Right lobe of liver (tissue), 4 donors: ENCODE measurements around the gene STAC2.

Experiments
- POLR2A ChIP-seq: fragments of 450-650 bp; IDR thresholded peaks from one replicate; pipeline ENCODE4 v1.6.1; 2017; ENCODE audit warnings: antibody characterized with exemption, mild to moderate bottlenecking
- TF ChIP-seq, protein P1 (sequence below), 4 donors: fragments of 200-600 bp in 3 of 4; fragments of 450-650 bp in 1 of 4; IDR thresholded peaks; one replicate each; pipeline versions ENCODE4 v1.5.1 to v1.8.0; 2016 to 2022; ENCODE audit warnings: antibody characterized with exemption in 4 of 4, mild to moderate bottlenecking in 2 of 4
- donor health status: DM: no; HTN: no; CAD: no.
- donor health status: DM: no; HTN: no; CAD: no.
- donor health status: DM: no; HTN: yes; CAD: no.

DNA sequence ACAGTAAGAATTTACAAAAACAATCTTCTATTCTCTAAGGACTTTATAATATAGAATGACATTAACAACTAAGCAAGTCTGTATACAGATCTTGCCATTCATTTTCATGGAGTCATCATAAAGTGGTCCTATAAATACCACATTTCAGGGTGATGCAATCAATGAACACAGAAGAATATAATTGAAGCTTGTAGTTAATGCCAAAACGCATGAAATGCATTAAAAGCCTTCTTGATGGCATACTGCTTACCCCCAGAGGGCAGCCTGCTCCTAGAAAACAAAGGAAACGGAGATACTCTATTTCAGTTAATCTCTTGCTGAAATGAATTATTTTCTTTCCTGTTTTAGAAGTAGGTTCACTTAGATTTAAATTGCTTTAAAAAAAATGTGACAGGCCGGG lies 45.2 kb upstream of the STAC2 start:
- TF ChIP-seq, protein P1, sequence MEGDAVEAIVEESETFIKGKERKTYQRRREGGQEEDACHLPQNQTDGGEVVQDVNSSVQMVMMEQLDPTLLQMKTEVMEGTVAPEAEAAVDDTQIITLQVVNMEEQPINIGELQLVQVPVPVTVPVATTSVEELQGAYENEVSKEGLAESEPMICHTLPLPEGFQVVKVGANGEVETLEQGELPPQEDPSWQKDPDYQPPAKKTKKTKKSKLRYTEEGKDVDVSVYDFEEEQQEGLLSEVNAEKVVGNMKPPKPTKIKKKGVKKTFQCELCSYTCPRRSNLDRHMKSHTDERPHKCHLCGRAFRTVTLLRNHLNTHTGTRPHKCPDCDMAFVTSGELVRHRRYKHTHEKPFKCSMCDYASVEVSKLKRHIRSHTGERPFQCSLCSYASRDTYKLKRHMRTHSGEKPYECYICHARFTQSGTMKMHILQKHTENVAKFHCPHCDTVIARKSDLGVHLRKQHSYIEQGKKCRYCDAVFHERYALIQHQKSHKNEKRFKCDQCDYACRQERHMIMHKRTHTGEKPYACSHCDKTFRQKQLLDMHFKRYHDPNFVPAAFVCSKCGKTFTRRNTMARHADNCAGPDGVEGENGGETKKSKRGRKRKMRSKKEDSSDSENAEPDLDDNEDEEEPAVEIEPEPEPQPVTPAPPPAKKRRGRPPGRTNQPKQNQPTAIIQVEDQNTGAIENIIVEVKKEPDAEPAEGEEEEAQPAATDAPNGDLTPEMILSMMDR (IDR thresholded peaks at IDR 0.05) = peak; percentile 29 to 56 (median 42)
- no peak for TF ChIP-seq POLR2A
